HCT116 (cell line): ENCODE data around the gene EPHB2. TPM values are rescaled to one million over a fixed set of nuclear protein-coding genes. Genes with fewer than 3 reads are reported as not detected.

Experiments
- ATAC-seq: fragments of 200-7000 bp; cut with Tn5 transposase; 2 replicates; pipeline ENCODE4 v1.9.1; 2020; ENCODE audit warnings: mild to moderate bottlenecking, moderate library complexity
- BruUV-seq: library from RNA; stranded (reverse); fragments of 400-500 nt; replicated peaks from 2 replicates; lab custom pipeline; 2021; lab: Mats Ljungman, UMichigan
- CTCF ChIA-PET: fragments of 300-600 bp; sonication (Branson Sonifier 250); formaldehyde crosslinking; loops from one replicate; lab custom pipeline; 2021; ENCODE audit warnings: antibody characterized with exemption; lab: Charles Lee
- POLR2A ChIA-PET: fragments of 300-600, 350-600 bp; sonication (Branson Sonifier 250); formaldehyde crosslinking; loops from one replicate; lab custom pipeline; 2021; ENCODE audit warnings: antibody characterized with exemption; lab: Charles Lee
- RAD21 ChIA-PET, 2 experiments: fragments of 300-600 bp; sonication (Branson Sonifier 250); formaldehyde crosslinking; loops; one replicate each; lab custom pipeline; 2023; ENCODE audit warnings: low total read pairs in 2 of 2; ENCODE audit not compliant: uncharacterized antibody in 2 of 2, unreplicated experiment in 2 of 2, low non-redundant PET in 1 of 2; lab: Charles Lee
- DNase-seq: peaks from one replicate; pipeline ENCODE4 v3.0.0-alpha.2; 2010; ENCODE audit warnings: low read depth, low spot score
- H2AFZ ChIP-seq: fragments of 200-600 bp; shearing (Covaris generic), sonication (generic); 2 replicates; pipeline ENCODE4 v1.6.1; 2017; ENCODE audit warnings: low read depth, mixed run types, mixed read lengths, antibody characterized with exemption, low read length; ENCODE audit not compliant: poor library complexity, severe bottlenecking
- H3K27ac ChIP-seq: 2 replicates; pipeline ENCODE4 v1.5.1; 2012; ENCODE audit warnings: low read depth, low read length
- H3K27me3 ChIP-seq: fragments of 200-600 bp; sonication (generic); 2 replicates; pipeline ENCODE4 v1.6.1; 2016; ENCODE audit warnings: mixed run types, low read length, mixed read lengths; ENCODE audit not compliant: insufficient read depth
- H3K36me3 ChIP-seq, 2 experiments: fragments of 200-500 bp in 1 of 2; fragments of 200-600 bp in 1 of 2; sonication (Bioruptor generic) in 1 of 2; sonication (generic) in 1 of 2; 2 replicates each; pipeline versions ENCODE4 v1.5.1 to v1.6.1; 2014 to 2016; ENCODE audit warnings: low read length in 2 of 2, inconsistent platforms in 1 of 2, mixed read lengths in 1 of 2, mixed run types in 1 of 2; ENCODE audit not compliant: insufficient read depth in 2 of 2, control insufficient read depth in 1 of 2
- H3K4me1 ChIP-seq, 2 experiments: fragments of 200-600 bp in 1 of 2; sonication (generic) in 1 of 2; 2 replicates each; pipeline versions ENCODE4 v1.5.1 to v1.6.1; 2012 to 2017; ENCODE audit warnings: low read length in 2 of 2, inconsistent platforms in 1 of 2, mild to moderate bottlenecking in 1 of 2, mixed read lengths in 1 of 2, mixed run types in 1 of 2, moderate library complexity in 1 of 2; ENCODE audit not compliant: insufficient read depth in 2 of 2, control insufficient read depth in 1 of 2
- H3K4me2 ChIP-seq: fragments of 200-600 bp; sonication (generic); 2 replicates; pipeline ENCODE4 v1.6.1; 2017; ENCODE audit warnings: mixed run types, low read length, mixed read lengths
- H3K4me3 ChIP-seq, 2 experiments: fragments of 200-600 bp in 1 of 2; sonication (generic) in 1 of 2; replicated peaks in 1 of 2; 2 replicates each; pipeline ENCODE4 v1.5.1; 2011 to 2016; ENCODE audit warnings: low read length in 2 of 2, control low read depth in 1 of 2, low read depth in 1 of 2, mild to moderate bottlenecking in 1 of 2, mixed read lengths in 1 of 2, mixed run types in 1 of 2
- H3K79me2 ChIP-seq: fragments of 200-600 bp; sonication (generic); 2 replicates; pipeline ENCODE4 v1.6.1; 2017; ENCODE audit warnings: mild to moderate bottlenecking, mixed run types, low read length, moderate library complexity, mixed read lengths; ENCODE audit not compliant: insufficient read depth
- H3K9ac ChIP-seq: fragments of 200-600 bp; sonication (generic); 2 replicates; pipeline ENCODE4 v1.6.1; 2016; ENCODE audit warnings: low read length, mixed read lengths
- H3K9me2 ChIP-seq: fragments of 200-600 bp; sonication (generic), shearing (Covaris generic); 2 replicates; pipeline ENCODE4 v1.6.1; 2017; ENCODE audit warnings: mixed run types, mild to moderate bottlenecking, moderate library complexity; ENCODE audit not compliant: insufficient read depth
- H3K9me3 ChIP-seq, 2 experiments: fragments of 200-500 bp in 1 of 2; fragments of 200-600 bp in 1 of 2; sonication (Bioruptor generic) in 1 of 2; sonication (generic) in 1 of 2; 2 replicates each; pipeline ENCODE4 v1.6.1; 2014 to 2017; ENCODE audit warnings: low read length in 2 of 2, mixed read lengths in 2 of 2, inconsistent platforms in 1 of 2, low read depth in 1 of 2, mild to moderate bottlenecking in 1 of 2, mixed run types in 1 of 2, moderate library complexity in 1 of 2; ENCODE audit not compliant: control insufficient read depth in 1 of 2, insufficient read depth in 1 of 2
- H4K20me1 ChIP-seq: fragments of 200-600 bp; sonication (generic), shearing (Covaris generic); 2 replicates; pipeline ENCODE4 v1.6.1; 2017; ENCODE audit warnings: mixed run types, mild to moderate bottlenecking, moderate library complexity; ENCODE audit not compliant: insufficient read depth
- ATF3 ChIP-seq: IDR thresholded peaks from 2 replicates; pipeline ENCODE4 v1.6.1; 2012
- CBX3 ChIP-seq: IDR thresholded peaks from 2 replicates; pipeline ENCODE4 v1.6.1; 2012; ENCODE audit warnings: low read depth
- EGR1 ChIP-seq: IDR thresholded peaks from 2 replicates; pipeline ENCODE4 v1.6.1; 2012; ENCODE audit warnings: low read depth
- EZH2 ChIP-seq: fragments of 200-600 bp; sonication (generic); IDR thresholded peaks from 2 replicates; pipeline ENCODE4 v1.6.1; 2017; ENCODE audit warnings: antibody characterized with exemption, mixed run types
- EZH2phosphoT487 ChIP-seq: fragments of 200-600 bp; IDR thresholded peaks from 2 replicates; pipeline ENCODE4 v1.6.1; 2018; ENCODE audit warnings: antibody characterized with exemption, borderline replicate concordance
- JUND ChIP-seq: IDR thresholded peaks from 2 replicates; pipeline ENCODE4 v1.6.1; 2012
- SRF ChIP-seq: IDR thresholded peaks from 2 replicates; pipeline ENCODE4 v1.6.1; 2012; ENCODE audit warnings: low read depth
- TCF7L2 ChIP-seq: IDR thresholded peaks from 2 replicates; pipeline ENCODE4 v1.7.0; 2011; ENCODE audit warnings: borderline replicate concordance, inconsistent platforms; ENCODE audit not compliant: insufficient read depth, insufficient read length; ENCODE audit errors: extremely low read depth
- ZBTB33 ChIP-seq: IDR thresholded peaks from 2 replicates; pipeline ENCODE4 v1.6.1; 2011; ENCODE audit warnings: mild to moderate bottlenecking, low read length, moderate library complexity; ENCODE audit not compliant: insufficient replicate concordance; ENCODE audit errors: extremely low read depth
- ZFX ChIP-seq: fragments of 450-650 bp; IDR thresholded peaks from 2 replicates; pipeline ENCODE4 v1.6.1; 2017
- intact Hi-C: fragments of 100-400 bp; cut with micrococcal nuclease; formaldehyde crosslinking; loops from 2 replicates; pipeline ENCODE4 v1.10.0; 2022
- total RNA-seq: library from RNA; stranded (reverse); gene quantifications from one replicate; pipeline ENCODE4 v1.2.1, GENCODE V29; 2021; ENCODE audit not compliant: unreplicated experiment
- TF ChIP-seq, protein P1 (sequence below): IDR thresholded peaks from 2 replicates; pipeline ENCODE4 v1.6.1; 2012; ENCODE audit warnings: low read depth

The EPHB2 gene
- total RNA-seq, 1 experiment from 2014 or later, result 19.5 TPM

- TF ChIP-seq, protein P1, sequence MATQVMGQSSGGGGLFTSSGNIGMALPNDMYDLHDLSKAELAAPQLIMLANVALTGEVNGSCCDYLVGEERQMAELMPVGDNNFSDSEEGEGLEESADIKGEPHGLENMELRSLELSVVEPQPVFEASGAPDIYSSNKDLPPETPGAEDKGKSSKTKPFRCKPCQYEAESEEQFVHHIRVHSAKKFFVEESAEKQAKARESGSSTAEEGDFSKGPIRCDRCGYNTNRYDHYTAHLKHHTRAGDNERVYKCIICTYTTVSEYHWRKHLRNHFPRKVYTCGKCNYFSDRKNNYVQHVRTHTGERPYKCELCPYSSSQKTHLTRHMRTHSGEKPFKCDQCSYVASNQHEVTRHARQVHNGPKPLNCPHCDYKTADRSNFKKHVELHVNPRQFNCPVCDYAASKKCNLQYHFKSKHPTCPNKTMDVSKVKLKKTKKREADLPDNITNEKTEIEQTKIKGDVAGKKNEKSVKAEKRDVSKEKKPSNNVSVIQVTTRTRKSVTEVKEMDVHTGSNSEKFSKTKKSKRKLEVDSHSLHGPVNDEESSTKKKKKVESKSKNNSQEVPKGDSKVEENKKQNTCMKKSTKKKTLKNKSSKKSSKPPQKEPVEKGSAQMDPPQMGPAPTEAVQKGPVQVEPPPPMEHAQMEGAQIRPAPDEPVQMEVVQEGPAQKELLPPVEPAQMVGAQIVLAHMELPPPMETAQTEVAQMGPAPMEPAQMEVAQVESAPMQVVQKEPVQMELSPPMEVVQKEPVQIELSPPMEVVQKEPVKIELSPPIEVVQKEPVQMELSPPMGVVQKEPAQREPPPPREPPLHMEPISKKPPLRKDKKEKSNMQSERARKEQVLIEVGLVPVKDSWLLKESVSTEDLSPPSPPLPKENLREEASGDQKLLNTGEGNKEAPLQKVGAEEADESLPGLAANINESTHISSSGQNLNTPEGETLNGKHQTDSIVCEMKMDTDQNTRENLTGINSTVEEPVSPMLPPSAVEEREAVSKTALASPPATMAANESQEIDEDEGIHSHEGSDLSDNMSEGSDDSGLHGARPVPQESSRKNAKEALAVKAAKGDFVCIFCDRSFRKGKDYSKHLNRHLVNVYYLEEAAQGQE, result no peak
- no peak for TF ChIP-seq ZFX
- TF ChIP-seq EGR1, result no peak
- TF ChIP-seq, all 23 proteins: peak for 0
Observed at GRCh38 chr1:22711071-22711470, 432 bp downstream of the EPHB2 start (continued).

DNA sequence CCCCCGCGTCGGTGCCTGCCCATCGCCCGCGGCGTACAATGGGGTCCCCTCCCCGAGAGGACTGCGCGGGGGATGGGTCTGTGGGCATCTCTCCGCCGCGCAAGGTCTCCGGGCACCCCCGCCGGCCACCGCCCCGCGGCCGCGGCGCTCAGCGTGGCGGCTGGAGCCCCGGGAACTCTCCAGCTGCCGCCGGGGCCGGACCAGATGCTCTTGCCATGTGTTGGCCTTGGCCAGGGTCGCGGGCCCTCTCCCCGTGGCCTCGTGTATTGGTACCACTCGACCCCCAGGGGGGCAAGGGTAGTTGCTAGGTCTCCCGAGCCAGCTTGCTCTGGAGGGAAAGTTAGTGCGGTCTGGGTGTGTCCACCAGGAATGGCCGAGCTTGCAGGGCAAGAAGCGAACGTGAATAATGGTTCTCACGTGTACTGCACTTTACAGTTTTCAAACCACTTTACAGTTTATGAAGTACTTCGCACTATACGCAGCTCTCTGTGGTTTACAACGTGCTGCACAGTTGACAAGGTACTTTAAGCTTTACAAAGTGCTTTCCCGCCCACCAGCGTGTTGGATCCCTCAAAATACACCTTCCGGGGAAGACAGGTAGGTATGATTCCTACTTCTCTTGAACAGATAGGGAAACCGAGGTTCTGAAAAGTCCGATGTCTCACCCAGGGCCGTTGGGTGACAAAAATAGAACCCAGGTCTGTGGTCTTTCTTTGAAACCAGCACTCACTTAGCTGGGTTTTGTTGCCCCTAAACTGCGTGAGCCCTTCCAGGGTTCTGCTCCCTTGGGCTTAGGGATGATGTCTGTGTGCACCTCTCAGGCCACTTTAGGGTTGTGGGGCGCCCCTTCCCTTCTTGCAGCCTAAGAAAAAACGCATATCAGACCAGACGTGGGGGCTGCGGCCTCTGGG is 1.2 kb downstream of the EPHB2 start:
- Histone ChIP-seq H3K4me2 (peak overlapping the region; percentile 94), H3K9ac (peak overlapping the region; percentile 59)
- no peak for DNase-seq
- CTCF ChIA-PET, result interaction anchor here (1.1 kb wide), 1 partner anchor 150 kb away, joined by 3 read pairs; no protein-coding TSS in a partner anchor
- TF ChIP-seq CBX3 (no peak), SRF (no peak), JUND (no peak), EGR1 (no peak), ZFX (no peak), EZH2 (no peak), ZBTB33 (no peak), TCF7L2 (no peak), ATF3 (no peak), EZH2phosphoT487 (no peak)
- TF ChIP-seq, protein P1, result no peak
- TF ChIP-seq, all 23 proteins: peak for 0
- Histone ChIP-seq H2AFZ (no peak overlapping the region), H3K79me2 (no peaks in the 10 kb centered on the region), H3K4me3 (peak overlapping the region; percentile 40 to 65), H3K4me1 (peaks cover 0 to 15% of the 10 kb centered on the region in 2 experiments; a peak in 3 of 4 replicates), H3K9me2 (no peaks in the 10 kb centered on the region), H3K27ac (no peak overlapping the region; the same call in 1 of the 2 replicates), H3K36me3 (no peaks in the 10 kb centered on the region), H4K20me1 (no peaks in the 10 kb centered on the region), H3K9me3 (no peaks in the 10 kb centered on the region), H3K27me3 (no peaks in the 10 kb centered on the region)
- peak; percentile 19 for ATAC-seq
- TSS peak; percentile 54 for BruUV-seq
- RAD21 ChIA-PET, result no interaction called here
- intact Hi-C loops, result no loop called here
- POLR2A ChIA-PET, result no interaction called here
